ENCODE results near the gene HTT.

DNA sequence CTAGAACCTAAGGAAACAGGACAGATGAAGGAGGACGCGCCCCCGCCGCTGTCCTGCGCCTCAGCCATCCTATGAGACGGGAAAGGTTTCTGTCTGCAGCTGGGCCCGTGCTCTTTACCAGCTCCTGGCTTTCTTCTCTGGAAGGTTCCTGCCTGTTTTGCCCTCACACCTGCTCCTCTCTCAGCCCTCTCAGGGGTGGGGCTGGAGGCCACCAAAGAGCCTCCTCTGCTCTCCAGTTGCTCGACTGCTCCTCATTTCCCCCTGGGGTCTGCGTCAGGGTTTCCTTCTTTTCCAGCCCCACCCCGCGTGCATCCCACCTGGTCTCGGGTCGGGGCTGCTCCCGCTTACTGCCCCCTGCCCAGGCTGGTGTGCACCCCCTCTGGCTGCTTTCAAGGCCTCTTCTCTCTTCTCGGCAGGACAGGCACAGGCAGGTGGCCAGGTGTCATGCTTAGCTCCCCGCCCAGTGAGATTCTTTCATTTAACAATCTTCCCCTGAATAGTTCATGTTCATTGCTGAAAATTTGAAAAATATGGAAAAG is 4.8 kb upstream of the HTT start:
- TF ChIP-seq, protein P1, sequence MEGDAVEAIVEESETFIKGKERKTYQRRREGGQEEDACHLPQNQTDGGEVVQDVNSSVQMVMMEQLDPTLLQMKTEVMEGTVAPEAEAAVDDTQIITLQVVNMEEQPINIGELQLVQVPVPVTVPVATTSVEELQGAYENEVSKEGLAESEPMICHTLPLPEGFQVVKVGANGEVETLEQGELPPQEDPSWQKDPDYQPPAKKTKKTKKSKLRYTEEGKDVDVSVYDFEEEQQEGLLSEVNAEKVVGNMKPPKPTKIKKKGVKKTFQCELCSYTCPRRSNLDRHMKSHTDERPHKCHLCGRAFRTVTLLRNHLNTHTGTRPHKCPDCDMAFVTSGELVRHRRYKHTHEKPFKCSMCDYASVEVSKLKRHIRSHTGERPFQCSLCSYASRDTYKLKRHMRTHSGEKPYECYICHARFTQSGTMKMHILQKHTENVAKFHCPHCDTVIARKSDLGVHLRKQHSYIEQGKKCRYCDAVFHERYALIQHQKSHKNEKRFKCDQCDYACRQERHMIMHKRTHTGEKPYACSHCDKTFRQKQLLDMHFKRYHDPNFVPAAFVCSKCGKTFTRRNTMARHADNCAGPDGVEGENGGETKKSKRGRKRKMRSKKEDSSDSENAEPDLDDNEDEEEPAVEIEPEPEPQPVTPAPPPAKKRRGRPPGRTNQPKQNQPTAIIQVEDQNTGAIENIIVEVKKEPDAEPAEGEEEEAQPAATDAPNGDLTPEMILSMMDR (IDR thresholded peaks at IDR 0.05; ENCODE audit: low read depth, low read length, poor library complexity, severe bottlenecking), result no peak
- TF ChIP-seq EZH2phosphoT487 (IDR thresholded peaks at IDR 0.05; ENCODE audit: borderline replicate concordance, low read length), result no peak
